HepG2 (cell line): ENCODE data around the gene TMEM80. TPM values are rescaled to one million over a fixed set of nuclear protein-coding genes. Genes with fewer than 3 reads are reported as not detected.

Experiments used
- ATF1 ChIP-seq: IDR thresholded peaks from 2 replicates; pipeline ENCODE4 v1.6.1; 2016; ENCODE audit warnings: mild to moderate bottlenecking, control low read depth
- JARID2 ChIP-seq: sonication (generic); formaldehyde crosslinking; IDR thresholded peaks from 2 replicates; pipeline ENCODE4 v1.8.1; 2023; ENCODE audit warnings: missing genetic modification reagents, inconsistent platforms; ENCODE audit not compliant: insufficient replicate concordance
- KLF6 ChIP-seq: IDR thresholded peaks from 2 replicates; pipeline ENCODE4 v1.8.0; 2016; ENCODE audit warnings: missing biosample characterization, missing genetic modification reagents
- PCBP1 ChIP-seq: fragments of 200-400 bp; formaldehyde crosslinking; IDR thresholded peaks from 2 replicates; pipeline ENCODE4 v1.6.1; 2017; ENCODE audit warnings: mild to moderate bottlenecking, low read depth, low read length, borderline replicate concordance
- PRDM4 ChIP-seq: sonication (generic); formaldehyde crosslinking; IDR thresholded peaks from 2 replicates; pipeline ENCODE4 v1.9.0; 2021; ENCODE audit warnings: missing genetic modification reagents, borderline replicate concordance
- RAD51 ChIP-seq: fragments of 450-650 bp; IDR thresholded peaks from 2 replicates; pipeline ENCODE4 v1.6.1; 2016; ENCODE audit warnings: borderline replicate concordance
- RBAK ChIP-seq: sonication (generic); formaldehyde crosslinking; IDR thresholded peaks from 2 replicates; pipeline ENCODE4 v1.5.1; 2020; ENCODE audit warnings: mild to moderate bottlenecking, missing genetic modification reagents
- RXRA ChIP-seq: sonication (generic); formaldehyde crosslinking; IDR thresholded peaks from 2 replicates; pipeline ENCODE4 v1.5.1; 2020; ENCODE audit warnings: missing genetic modification reagents
- TARDBP ChIP-seq: sonication (generic); formaldehyde crosslinking; IDR thresholded peaks from 2 replicates; pipeline ENCODE4 v1.8.0; 2022; ENCODE audit warnings: mild to moderate bottlenecking, missing genetic modification reagents
- TCF7L2 ChIP-seq: IDR thresholded peaks from 2 replicates; pipeline ENCODE4 v1.6.1; 2011; ENCODE audit warnings: mild to moderate bottlenecking, low read depth, low read length, moderate library complexity
- TOE1 ChIP-seq: sonication (generic); formaldehyde crosslinking; IDR thresholded peaks from 2 replicates; pipeline ENCODE4 v1.4.0; 2020; ENCODE audit warnings: mild to moderate bottlenecking, missing genetic modification reagents
- USF2 ChIP-seq, 2 experiments: sonication (generic) in 1 of 2; formaldehyde crosslinking in 1 of 2; IDR thresholded peaks; 2 replicates each; pipeline versions ENCODE4 v1.5.1 to v1.6.1; 2011 to 2020; ENCODE audit warnings: borderline replicate concordance in 1 of 2, low read depth in 1 of 2, low read length in 1 of 2, mild to moderate bottlenecking in 1 of 2, missing genetic modification reagents in 1 of 2, moderate library complexity in 1 of 2
- ZBTB2 ChIP-seq: sonication (generic); formaldehyde crosslinking; IDR thresholded peaks from 2 replicates; pipeline ENCODE4 v1.8.0; 2022; ENCODE audit warnings: low read depth, missing genetic modification reagents
- polyA plus RNA-seq, 8 experiments: library from polyadenylated mRNA; depleted of rRNA in 3 of 8; stranded (reverse) in 7 of 8; unstranded in 1 of 8; fragments of >200 nt; fragmentation: Illumina TruSeq in 4 of 8; extraction: Trizol in 4 of 8; gene quantifications; 2 replicates each; pipeline versions ENCODE4 v1.2.1 to v1.2.3, GENCODE V29; 2011 to 2016; ENCODE audit warnings: low read depth in 4 of 8, missing spikeins in 1 of 8, mixed read lengths in 1 of 8; ENCODE audit not compliant: insufficient read depth in 1 of 8
- total RNA-seq, 5 experiments: library from RNA; depleted of rRNA; stranded (reverse); fragments of >200 nt; fragmentation: Illumina TruSeq; extraction: Trizol; gene quantifications; 2 replicates each; pipeline ENCODE4 v1.2.3, GENCODE V29; 2016; ENCODE audit warnings: low read depth in 1 of 5
- TF ChIP-seq, protein P1 (sequence below): sonication (generic); formaldehyde crosslinking; IDR thresholded peaks from 2 replicates; pipeline ENCODE4 v1.4.0; 2020; ENCODE audit warnings: missing genetic modification reagents, borderline replicate concordance
- TF ChIP-seq, protein P2 (sequence below): sonication (generic); formaldehyde crosslinking; conservative IDR thresholded peaks from 2 replicates; pipeline ENCODE4 v1.8.0; 2022; ENCODE audit warnings: missing genetic modification reagents
- TF ChIP-seq, protein P3 (sequence below): sonication (generic); formaldehyde crosslinking; IDR thresholded peaks from 2 replicates; pipeline ENCODE4 v1.8.1; 2022; ENCODE audit warnings: low read depth, mild to moderate bottlenecking, missing genetic modification reagents

The TMEM80 gene
- total and polyA plus RNA-seq, 2 of the 13 experiments (the other 11 are each of a cell fraction or from before 2014, with no cell fraction given) = 5.6 to 17.1 TPM

DNA sequence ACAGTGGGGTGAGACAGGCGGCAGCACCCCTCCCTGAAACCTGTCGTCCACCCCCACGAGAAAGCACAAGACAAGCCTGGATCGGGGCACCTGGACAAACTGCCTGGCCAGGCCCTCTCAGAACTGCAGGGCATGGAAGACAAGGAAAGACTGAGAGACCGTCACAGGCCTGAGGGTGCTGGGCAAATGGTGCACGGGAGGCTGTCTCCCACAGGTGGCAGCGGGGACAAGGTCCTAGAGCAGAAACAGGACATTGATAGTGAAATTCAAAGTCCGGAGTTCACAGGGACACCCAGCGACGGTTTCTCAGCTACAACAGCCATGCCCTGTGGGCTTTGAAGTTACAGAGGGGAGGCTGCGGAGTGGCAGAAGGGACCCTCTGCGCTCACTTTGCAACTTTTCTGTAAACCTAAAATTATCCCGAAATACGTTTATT is 37.9 kb upstream of the TMEM80 start (continued):
- no peak for TF ChIP-seq RAD51
- no peak for TF ChIP-seq ZBTB2 (CRISPR knock-in tag)
- TF ChIP-seq, protein P1, sequence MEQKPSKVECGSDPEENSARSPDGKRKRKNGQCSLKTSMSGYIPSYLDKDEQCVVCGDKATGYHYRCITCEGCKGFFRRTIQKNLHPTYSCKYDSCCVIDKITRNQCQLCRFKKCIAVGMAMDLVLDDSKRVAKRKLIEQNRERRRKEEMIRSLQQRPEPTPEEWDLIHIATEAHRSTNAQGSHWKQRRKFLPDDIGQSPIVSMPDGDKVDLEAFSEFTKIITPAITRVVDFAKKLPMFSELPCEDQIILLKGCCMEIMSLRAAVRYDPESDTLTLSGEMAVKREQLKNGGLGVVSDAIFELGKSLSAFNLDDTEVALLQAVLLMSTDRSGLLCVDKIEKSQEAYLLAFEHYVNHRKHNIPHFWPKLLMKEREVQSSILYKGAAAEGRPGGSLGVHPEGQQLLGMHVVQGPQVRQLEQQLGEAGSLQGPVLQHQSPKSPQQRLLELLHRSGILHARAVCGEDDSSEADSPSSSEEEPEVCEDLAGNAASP = peak; percentile 59; the same call in 1 of the 2 replicates
- TF ChIP-seq, protein P2, sequence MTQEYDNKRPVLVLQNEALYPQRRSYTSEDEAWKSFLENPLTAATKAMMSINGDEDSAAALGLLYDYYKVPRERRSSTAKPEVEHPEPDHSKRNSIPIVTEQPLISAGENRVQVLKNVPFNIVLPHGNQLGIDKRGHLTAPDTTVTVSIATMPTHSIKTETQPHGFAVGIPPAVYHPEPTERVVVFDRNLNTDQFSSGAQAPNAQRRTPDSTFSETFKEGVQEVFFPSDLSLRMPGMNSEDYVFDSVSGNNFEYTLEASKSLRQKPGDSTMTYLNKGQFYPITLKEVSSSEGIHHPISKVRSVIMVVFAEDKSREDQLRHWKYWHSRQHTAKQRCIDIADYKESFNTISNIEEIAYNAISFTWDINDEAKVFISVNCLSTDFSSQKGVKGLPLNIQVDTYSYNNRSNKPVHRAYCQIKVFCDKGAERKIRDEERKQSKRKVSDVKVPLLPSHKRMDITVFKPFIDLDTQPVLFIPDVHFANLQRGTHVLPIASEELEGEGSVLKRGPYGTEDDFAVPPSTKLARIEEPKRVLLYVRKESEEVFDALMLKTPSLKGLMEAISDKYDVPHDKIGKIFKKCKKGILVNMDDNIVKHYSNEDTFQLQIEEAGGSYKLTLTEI (CRISPR knock-in tag) = no peak
- TF ChIP-seq USF2 (IDR thresholded peaks at IDR 0.05; ENCODE audit: low read depth, low read length) = no peak
- no peak for TF ChIP-seq USF2 (CRISPR knock-in tag; IDR thresholded peaks at IDR 0.05; ENCODE audit: borderline replicate concordance)
- TF ChIP-seq TCF7L2 = no peak
- TF ChIP-seq PRDM4 (CRISPR knock-in tag) = no peak
- TF ChIP-seq, protein P3, sequence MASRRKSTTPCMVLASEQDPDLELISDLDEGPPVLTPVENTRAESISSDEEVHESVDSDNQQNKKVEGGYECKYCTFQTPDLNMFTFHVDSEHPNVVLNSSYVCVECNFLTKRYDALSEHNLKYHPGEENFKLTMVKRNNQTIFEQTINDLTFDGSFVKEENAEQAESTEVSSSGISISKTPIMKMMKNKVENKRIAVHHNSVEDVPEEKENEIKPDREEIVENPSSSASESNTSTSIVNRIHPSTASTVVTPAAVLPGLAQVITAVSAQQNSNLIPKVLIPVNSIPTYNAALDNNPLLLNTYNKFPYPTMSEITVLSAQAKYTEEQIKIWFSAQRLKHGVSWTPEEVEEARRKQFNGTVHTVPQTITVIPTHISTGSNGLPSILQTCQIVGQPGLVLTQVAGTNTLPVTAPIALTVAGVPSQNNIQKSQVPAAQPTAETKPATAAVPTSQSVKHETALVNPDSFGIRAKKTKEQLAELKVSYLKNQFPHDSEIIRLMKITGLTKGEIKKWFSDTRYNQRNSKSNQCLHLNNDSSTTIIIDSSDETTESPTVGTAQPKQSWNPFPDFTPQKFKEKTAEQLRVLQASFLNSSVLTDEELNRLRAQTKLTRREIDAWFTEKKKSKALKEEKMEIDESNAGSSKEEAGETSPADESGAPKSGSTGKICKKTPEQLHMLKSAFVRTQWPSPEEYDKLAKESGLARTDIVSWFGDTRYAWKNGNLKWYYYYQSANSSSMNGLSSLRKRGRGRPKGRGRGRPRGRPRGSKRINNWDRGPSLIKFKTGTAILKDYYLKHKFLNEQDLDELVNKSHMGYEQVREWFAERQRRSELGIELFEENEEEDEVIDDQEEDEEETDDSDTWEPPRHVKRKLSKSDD (CRISPR knock-in tag) = no peak
- TF ChIP-seq TOE1 (CRISPR knock-in tag) = no peak
- no peak for TF ChIP-seq KLF6
- TF ChIP-seq RBAK = no peak
- peak; percentile 79 for TF ChIP-seq RXRA (CRISPR knock-in tag)
- no peak for TF ChIP-seq ATF1 (CRISPR knock-in tag)
- TF ChIP-seq JARID2 (CRISPR knock-in tag) = no peak
- TF ChIP-seq TARDBP (CRISPR knock-in tag) = no peak
- TF ChIP-seq PCBP1 = no peak
